RWPE1 (cell line): ENCODE measurements around the gene GLB1L3.

Experiments used
- CTCF ChIA-PET: fragments of 350-600 bp; sonication (Branson Sonifier 250); formaldehyde crosslinking; extraction: SDS; loops from one replicate; lab custom pipeline; 2021; lab: Yijun Ruan, JAX
- POLR2A ChIA-PET: fragments of 400-600 bp; formaldehyde crosslinking; extraction: SDS; loops from one replicate; lab custom pipeline; 2020; ENCODE audit warnings: antibody characterized with exemption; ENCODE audit not compliant: low non-redundant PET; lab: Yijun Ruan, JAX
- DNase-seq: peaks from one replicate; pipeline ENCODE4 v3.0.0; 2012; ENCODE audit warnings: low spot score
- H3K27ac ChIP-seq: fragments of 450-650 bp; 2 replicates; pipeline ENCODE4 v1.5.1; 2017
- CTCF ChIP-seq: fragments of 450-650 bp; conservative IDR thresholded peaks from 2 replicates; pipeline ENCODE4 v1.5.1; 2017; ENCODE audit warnings: low read depth, mild to moderate bottlenecking

Gene GLB1L3

GRCh38 chr11:134242376-134242775 lies 33.8 kb upstream of the GLB1L3 start:
- no peak for DNase-seq
- POLR2A ChIA-PET = no interaction called here
- H3K27ac ChIP-seq = no peak overlapping the region
- no peak for TF ChIP-seq CTCF
- CTCF ChIA-PET = no interaction called here

GRCh38 chr11:134243913-134244312 lies 32.3 kb upstream of the GLB1L3 start:
- no peak for TF ChIP-seq CTCF
- CTCF ChIA-PET = interaction anchor here (0.6 to 0.7 kb wide), 2 partner anchors 10 to 34 kb away, joined by 3 to 4 read pairs; no protein-coding TSS in a partner anchor

GRCh38 chr11:134244593-134244992 lies 31.6 kb upstream of the GLB1L3 start:
- H3K27ac ChIP-seq = no peak overlapping the region
- DNase-seq = no peak
- peak; percentile 29; the same call in 1 of the 2 replicates for TF ChIP-seq CTCF
- CTCF ChIA-PET = interaction anchor here (0.6 to 0.7 kb wide), 2 partner anchors 34 to 37 kb away, joined by 3 to 4 read pairs; no protein-coding TSS in a partner anchor
- POLR2A ChIA-PET = no interaction called here

More at GRCh38 chr11:134243913-134244312, 32.3 kb upstream of the GLB1L3 start:
- POLR2A ChIA-PET = no interaction called here
- H3K27ac ChIP-seq = no peak overlapping the region
- no peak for DNase-seq

- no peak for TF ChIP-seq CTCF
- CTCF ChIA-PET = interaction anchor here (0.6 to 0.7 kb wide), 2 partner anchors 16 to 38 kb away, joined by 3 to 4 read pairs; no protein-coding TSS in a partner anchor
- POLR2A ChIA-PET = no interaction called here
- no peak for DNase-seq
- H3K27ac ChIP-seq = no peak overlapping the region
Observed at GRCh38 chr11:134245434-134245833, 30.7 kb upstream of the GLB1L3 start.

GRCh38 chr11:134246100-134246499 lies 30.1 kb upstream of the GLB1L3 start:
- CTCF ChIA-PET = no interaction called here
- POLR2A ChIA-PET = no interaction called here
- DNase-seq = no peak
- no peak for TF ChIP-seq CTCF
- H3K27ac ChIP-seq = no peak overlapping the region

- CTCF ChIA-PET = no interaction called here
- no peak for TF ChIP-seq CTCF
- POLR2A ChIA-PET = no interaction called here
- H3K27ac ChIP-seq = no peak overlapping the region
- DNase-seq = no peak
Observed at GRCh38 chr11:134246678-134247077, 29.5 kb upstream of the GLB1L3 start.
